Osteoblast (primary cell): ENCODE measurements around the gene HSP90AB1. TPM values are rescaled to one million over a fixed set of nuclear protein-coding genes. Genes with fewer than 3 reads are reported as not detected.

Source experiments
- DNase-seq: peaks from one replicate; pipeline ENCODE4 v3.0.0; 2011; ENCODE audit warnings: low spot score, mixed read lengths; ENCODE audit not compliant: insufficient read length; ENCODE audit errors: missing footprints
- H2AFZ ChIP-seq: 2 replicates; pipeline ENCODE4 v1.6.0; 2011; ENCODE audit warnings: mild to moderate bottlenecking, low read length
- H3K27ac ChIP-seq: 2 replicates; pipeline ENCODE4 v1.5.1; 2011; ENCODE audit warnings: mild to moderate bottlenecking, low read depth, low read length, moderate library complexity
- H3K27me3 ChIP-seq: 2 replicates; pipeline ENCODE4 v1.6.0; 2012; ENCODE audit warnings: mild to moderate bottlenecking, control low read depth, inconsistent platforms, low read length, moderate library complexity; ENCODE audit not compliant: insufficient read depth
- H3K36me3 ChIP-seq: 2 replicates; pipeline ENCODE4 v1.5.1; 2011; ENCODE audit warnings: mild to moderate bottlenecking, low read length, control low read depth, moderate library complexity; ENCODE audit not compliant: insufficient read depth
- H3K4me1 ChIP-seq: 2 replicates; pipeline ENCODE4 v1.5.1; 2011; ENCODE audit warnings: mild to moderate bottlenecking, low read length, control low read depth, moderate library complexity; ENCODE audit not compliant: insufficient read depth
- H3K4me2 ChIP-seq: 2 replicates; pipeline ENCODE4 v1.6.0; 2011; ENCODE audit warnings: mild to moderate bottlenecking, low read length; ENCODE audit not compliant: insufficient read depth
- H3K4me3 ChIP-seq: fragments of 200-600 bp; sonication (generic); 3 replicates; pipeline ENCODE4 v1.5.1; 2012; ENCODE audit warnings: mild to moderate bottlenecking, low read length, inconsistent platforms; ENCODE audit not compliant: insufficient read depth
- H3K79me2 ChIP-seq: 2 replicates; pipeline ENCODE4 v1.6.0; 2012; ENCODE audit warnings: mild to moderate bottlenecking, low read length, control low read depth, inconsistent platforms; ENCODE audit not compliant: insufficient read depth
- H3K9me3 ChIP-seq: 2 replicates; pipeline ENCODE4 v1.5.1; 2011; ENCODE audit warnings: low read depth, low read length, control low read depth
- H4K20me1 ChIP-seq: 2 replicates; pipeline ENCODE4 v1.6.0; 2012; ENCODE audit warnings: mild to moderate bottlenecking, low read length, control low read depth; ENCODE audit not compliant: insufficient read depth
- total RNA-seq: library from RNA; depleted of rRNA; stranded (reverse); fragments of >200 nt; gene quantifications from 2 replicates; pipeline ENCODE4 v1.2.3, GENCODE V29; 2012
- TF ChIP-seq, protein P1 (sequence below): IDR thresholded peaks from 2 replicates; pipeline ENCODE4 v1.5.1; 2011; ENCODE audit warnings: mild to moderate bottlenecking, low read depth, low read length, moderate library complexity; ENCODE audit errors: extremely low read depth

Gene HSP90AB1
- total RNA-seq, 1 donor = 702 TPM

DNA sequence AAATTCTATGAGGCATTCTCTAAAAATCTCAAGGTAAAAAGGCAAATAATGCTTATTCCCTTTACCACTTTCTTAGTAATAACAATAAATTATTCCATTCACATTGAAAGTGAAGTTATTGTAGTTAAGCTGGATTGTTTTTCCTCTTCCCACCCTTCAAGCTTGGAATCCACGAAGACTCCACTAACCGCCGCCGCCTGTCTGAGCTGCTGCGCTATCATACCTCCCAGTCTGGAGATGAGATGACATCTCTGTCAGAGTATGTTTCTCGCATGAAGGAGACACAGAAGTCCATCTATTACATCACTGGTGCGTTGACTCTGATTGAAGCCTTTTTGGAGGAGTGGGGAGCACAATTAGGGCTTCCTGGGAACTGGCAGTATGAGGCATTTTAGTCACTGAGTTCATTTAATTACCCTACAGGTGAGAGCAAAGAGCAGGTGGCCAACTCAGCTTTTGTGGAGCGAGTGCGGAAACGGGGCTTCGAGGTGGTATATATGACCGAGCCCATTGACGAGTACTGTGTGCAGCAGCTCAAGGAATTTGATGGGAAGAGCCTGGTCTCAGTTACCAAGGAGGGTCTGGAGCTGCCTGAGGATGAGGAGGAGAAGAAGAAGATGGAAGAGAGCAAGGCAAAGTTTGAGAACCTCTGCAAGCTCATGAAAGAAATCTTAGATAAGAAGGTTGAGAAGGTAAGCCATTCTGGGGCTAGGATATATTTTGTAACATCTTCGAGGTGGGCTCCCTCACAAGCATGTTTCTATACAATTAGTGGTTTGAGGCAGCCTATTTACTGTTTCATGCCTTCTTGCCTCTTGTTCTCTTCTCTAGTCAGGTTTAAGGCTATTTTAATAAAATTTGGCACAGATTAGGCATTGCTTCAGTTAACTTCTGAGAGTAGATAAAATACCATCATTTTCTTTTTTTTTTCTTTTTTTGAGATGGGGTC, 4.9 kb downstream of the HSP90AB1 start:
- Histone ChIP-seq H3K27ac (no peak overlapping the region), H3K4me1 (peaks cover 30% of the 10 kb centered on the region), H3K27me3 (no peaks in the 10 kb centered on the region), H4K20me1 (peaks cover 90% of the 10 kb centered on the region), H3K4me2 (no peak overlapping the region), H2AFZ (no peak overlapping the region), H3K36me3 (peaks cover 73% of the 10 kb centered on the region), H3K4me3 (no peak overlapping the region), H3K9me3 (no peaks in the 10 kb centered on the region), H3K79me2 (peaks cover 88% of the 10 kb centered on the region)
- DNase-seq = peak; percentile 23
- TF ChIP-seq, protein P1, sequence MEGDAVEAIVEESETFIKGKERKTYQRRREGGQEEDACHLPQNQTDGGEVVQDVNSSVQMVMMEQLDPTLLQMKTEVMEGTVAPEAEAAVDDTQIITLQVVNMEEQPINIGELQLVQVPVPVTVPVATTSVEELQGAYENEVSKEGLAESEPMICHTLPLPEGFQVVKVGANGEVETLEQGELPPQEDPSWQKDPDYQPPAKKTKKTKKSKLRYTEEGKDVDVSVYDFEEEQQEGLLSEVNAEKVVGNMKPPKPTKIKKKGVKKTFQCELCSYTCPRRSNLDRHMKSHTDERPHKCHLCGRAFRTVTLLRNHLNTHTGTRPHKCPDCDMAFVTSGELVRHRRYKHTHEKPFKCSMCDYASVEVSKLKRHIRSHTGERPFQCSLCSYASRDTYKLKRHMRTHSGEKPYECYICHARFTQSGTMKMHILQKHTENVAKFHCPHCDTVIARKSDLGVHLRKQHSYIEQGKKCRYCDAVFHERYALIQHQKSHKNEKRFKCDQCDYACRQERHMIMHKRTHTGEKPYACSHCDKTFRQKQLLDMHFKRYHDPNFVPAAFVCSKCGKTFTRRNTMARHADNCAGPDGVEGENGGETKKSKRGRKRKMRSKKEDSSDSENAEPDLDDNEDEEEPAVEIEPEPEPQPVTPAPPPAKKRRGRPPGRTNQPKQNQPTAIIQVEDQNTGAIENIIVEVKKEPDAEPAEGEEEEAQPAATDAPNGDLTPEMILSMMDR = no peak

DNA sequence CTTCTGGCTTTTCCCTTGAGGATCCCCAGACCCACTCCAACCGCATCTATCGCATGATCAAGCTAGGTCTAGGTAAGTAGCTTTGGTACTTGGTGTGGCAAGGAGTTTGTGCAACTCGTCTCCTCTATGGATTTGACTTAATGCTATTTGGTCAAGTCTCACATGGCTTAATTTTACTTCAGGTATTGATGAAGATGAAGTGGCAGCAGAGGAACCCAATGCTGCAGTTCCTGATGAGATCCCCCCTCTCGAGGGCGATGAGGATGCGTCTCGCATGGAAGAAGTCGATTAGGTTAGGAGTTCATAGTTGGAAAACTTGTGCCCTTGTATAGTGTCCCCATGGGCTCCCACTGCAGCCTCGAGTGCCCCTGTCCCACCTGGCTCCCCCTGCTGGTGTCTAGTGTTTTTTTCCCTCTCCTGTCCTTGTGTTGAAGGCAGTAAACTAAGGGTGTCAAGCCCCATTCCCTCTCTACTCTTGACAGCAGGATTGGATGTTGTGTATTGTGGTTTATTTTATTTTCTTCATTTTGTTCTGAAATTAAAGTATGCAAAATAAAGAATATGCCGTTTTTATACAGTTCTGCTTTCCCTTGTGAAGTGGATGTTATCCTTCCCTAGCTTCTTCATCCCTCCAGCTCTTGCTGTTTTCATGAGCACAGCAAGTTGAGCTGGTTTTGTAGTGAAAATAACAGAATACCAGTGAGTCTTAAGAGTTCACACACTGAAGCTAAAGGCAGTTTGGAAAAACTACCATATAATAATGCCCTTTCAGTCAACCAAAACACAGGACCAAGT, 6.6 kb downstream of the HSP90AB1 start:
- no peaks in the 10 kb centered on the region for H3K9me3 ChIP-seq
- H3K27ac ChIP-seq = no peak overlapping the region
- TF ChIP-seq, protein P1 = peak; percentile 48
- peak; percentile 36 for DNase-seq
- peaks cover 73% of the 10 kb centered on the region for H3K36me3 ChIP-seq
- H3K4me3 ChIP-seq = no peak overlapping the region
- H3K27me3 ChIP-seq = no peaks in the 10 kb centered on the region
- peaks cover 32% of the 10 kb centered on the region for H3K4me1 ChIP-seq
- peaks cover 75% of the 10 kb centered on the region for H3K79me2 ChIP-seq
- no peak overlapping the region for H2AFZ ChIP-seq
- no peak overlapping the region for H3K4me2 ChIP-seq
- peaks cover 75% of the 10 kb centered on the region for H4K20me1 ChIP-seq

DNA sequence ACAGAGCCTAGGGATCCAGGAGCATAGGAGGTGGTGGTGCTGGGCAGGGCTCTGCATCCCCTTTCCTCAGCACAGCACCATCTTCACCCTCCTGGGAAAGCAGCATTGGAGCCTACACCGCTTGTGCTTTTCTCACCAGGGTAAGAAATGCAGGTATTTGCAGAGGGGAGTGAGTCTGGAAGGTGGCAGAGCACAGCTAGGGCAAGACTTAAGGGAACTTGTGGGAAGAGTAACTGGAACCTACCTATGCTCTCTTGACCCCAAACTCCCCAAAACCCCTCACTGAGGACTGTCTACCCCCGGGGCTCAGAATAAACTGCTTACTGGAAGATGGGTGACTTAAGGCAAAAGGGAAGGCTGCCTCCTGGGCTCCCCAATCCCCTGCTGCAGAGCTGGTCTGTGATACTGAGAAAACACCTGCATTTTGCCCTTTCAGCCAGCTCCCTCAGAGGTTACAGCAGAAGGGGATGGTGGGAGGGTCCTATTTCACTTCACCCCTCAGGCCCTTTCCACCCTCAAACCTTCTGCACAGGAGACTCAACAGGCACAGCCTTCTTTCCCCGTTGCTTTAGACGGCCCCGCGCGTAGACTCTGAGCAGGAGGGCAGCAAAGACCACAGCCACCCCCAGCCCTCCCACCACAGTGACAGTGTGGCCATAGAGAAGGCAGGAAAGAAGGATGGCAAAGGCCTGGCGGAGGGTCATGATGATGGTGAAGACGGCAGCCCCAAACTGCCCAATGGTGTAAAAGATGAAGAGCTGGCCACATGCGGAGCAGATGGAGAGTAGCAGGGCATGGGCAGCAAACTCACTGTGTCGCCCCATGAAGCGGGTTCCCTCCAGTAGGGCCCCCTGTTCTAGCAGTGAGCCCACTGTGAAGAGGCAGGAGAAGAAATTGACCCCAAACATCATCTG, 7.5 kb downstream of the HSP90AB1 start:
- Histone ChIP-seq H3K36me3 (peaks cover 63% of the 10 kb centered on the region), H3K27me3 (no peaks in the 10 kb centered on the region), H3K9me3 (no peaks in the 10 kb centered on the region), H3K4me2 (no peak overlapping the region), H3K27ac (no peak overlapping the region), H3K79me2 (peaks cover 66% of the 10 kb centered on the region), H3K4me3 (no peak overlapping the region), H3K4me1 (peaks cover 23% of the 10 kb centered on the region), H4K20me1 (peaks cover 66% of the 10 kb centered on the region), H2AFZ (no peak overlapping the region)
- TF ChIP-seq, protein P1 = no peak
- peak; percentile 85 for DNase-seq
